ENCODE results near the gene MLLT3.

DNA sequence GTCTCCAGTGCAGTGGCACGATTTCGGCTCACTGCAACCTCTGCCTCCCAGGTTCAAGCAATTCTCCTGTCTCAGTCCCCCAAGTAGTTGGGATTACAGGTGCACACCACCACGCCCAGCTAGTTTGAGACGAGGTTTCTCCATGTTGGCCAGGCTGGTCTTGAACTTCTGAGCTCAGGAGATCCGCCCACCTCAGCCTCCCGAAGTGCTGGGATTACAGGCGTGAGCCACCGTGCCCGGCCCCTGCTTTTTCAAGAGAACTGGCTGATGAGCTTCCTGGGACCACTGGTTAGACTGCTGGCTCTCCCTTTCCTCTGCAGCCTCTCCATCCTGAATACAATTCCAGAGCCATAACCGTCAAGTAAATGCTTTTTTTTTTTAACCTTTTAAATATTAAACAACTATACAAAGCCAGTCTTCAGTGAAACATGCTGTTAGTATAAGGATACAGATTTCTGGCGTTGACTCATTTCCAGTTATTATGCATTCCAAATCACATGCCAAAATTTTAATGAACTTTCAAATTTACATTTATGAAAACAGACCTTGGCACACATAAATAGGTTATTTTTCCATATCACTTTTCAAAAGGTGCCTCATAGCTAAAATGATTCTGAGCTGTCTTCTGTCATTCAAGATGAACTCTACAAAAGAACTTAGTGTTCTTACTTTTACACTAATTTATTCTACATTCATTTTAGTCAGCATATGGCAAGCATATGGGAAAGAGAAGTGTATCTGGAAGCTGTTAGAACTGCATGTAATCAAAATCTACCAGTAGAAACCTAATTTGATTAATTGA lies 116.0 kb downstream of the MLLT3 start:
- TF ChIP-seq POLR2A (IDR thresholded peaks at IDR 0.05; ENCODE audit: low read depth, low read length): no peak
- no peak for TF ChIP-seq POLR2AphosphoS5 (IDR thresholded peaks at IDR 0.05; ENCODE audit: low read depth, low read length)

Measured in GM12892 (cell line).